ENCODE measurements around the gene TRABD. TPM values are rescaled to one million over a fixed set of nuclear protein-coding genes. Genes with fewer than 3 reads are reported as not detected.
A peak's percentile ranks its signal among the peaks of the same experiment; 100 is the strongest.

Gene TRABD
- total and polyA plus RNA-seq, 4 experiments from 2014 or later, result 51.5 to 126 (median 92.8) TPM

DNA sequence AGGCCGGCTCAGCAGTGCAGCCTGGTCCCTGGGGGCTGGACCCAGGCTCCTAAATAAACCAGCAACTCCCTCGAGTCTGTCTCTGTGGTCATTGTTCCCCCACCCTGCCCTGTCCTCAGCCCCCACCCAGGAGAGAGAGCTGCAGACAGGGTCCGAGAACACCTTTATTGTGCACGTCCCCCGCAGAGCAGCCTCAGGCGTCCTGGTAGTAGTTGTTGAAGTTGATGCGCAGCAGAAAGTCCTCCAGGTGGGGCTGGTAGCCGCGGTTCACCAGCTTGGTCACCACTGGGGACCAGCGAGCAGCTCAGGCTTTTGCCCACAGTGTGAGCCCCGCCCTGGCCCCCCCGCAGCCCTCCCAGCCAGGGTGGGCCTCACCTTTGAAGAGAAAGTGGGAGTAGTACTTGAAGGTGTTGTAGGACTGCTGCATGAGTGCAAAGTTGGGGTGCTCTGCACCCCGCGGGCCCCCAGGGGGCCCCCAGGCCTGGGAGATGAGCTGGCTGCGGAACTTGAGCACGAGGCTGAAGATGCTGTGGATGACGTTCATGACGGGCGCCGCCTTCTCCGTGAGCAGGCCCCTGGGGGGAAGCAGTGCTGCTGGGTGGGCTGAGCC, 31.9 kb downstream of the TRABD start:
- intact Hi-C loops (cut with micrococcal nuclease), result no loop called here
- no peaks in the 10 kb centered on the region for H3K4me1 ChIP-seq (ENCODE audit: insufficient read depth, low read length)
- Mint-ChIP-seq H3K9me3 (peaks cover 0 to 1% (median 0%) of the 10 kb centered on the region in 8 donors), H3K4me1 (peaks cover 5 to 19% (median 7%) of the 10 kb centered on the region in 4 donors), H3K36me3 (peaks cover 23 to 52% of the 10 kb centered on the region in 2 donors), H3K27me3 (no peaks in the 10 kb centered on the region), H3K27ac (peak overlapping the region in 1 of 7 donors; percentile 64), H3K4me3 (no peak overlapping the region)
- no peaks in the 10 kb centered on the region for H3K27me3 ChIP-seq (ENCODE audit: insufficient read depth, low read length)
- H3K9me3 ChIP-seq (ENCODE audit: control insufficient read depth in 1 of 2, low read length in 2 of 2), result no peaks in the 10 kb centered on the region
- POLR2A ChIA-PET (ENCODE audit: partially characterized antibody), result interaction anchor here (1.2 kb wide), 1 partner anchor 27 kb away, joined by 3 read pairs; no protein-coding TSS in a partner anchor
- DNase-seq, result peak in 1 of 5 donors; percentile 44
- no peak overlapping the region for H3K27ac ChIP-seq (ENCODE audit: low read depth, low read length)
- H3K4me3 ChIP-seq (ENCODE audit: low read length in 2 of 2), result no peak overlapping the region
- H3K36me3 ChIP-seq (ENCODE audit: insufficient read depth, low read length), result peaks cover 50% of the 10 kb centered on the region
- CTCF ChIA-PET (ENCODE audit: partially characterized antibody), result no interaction called here

DNA sequence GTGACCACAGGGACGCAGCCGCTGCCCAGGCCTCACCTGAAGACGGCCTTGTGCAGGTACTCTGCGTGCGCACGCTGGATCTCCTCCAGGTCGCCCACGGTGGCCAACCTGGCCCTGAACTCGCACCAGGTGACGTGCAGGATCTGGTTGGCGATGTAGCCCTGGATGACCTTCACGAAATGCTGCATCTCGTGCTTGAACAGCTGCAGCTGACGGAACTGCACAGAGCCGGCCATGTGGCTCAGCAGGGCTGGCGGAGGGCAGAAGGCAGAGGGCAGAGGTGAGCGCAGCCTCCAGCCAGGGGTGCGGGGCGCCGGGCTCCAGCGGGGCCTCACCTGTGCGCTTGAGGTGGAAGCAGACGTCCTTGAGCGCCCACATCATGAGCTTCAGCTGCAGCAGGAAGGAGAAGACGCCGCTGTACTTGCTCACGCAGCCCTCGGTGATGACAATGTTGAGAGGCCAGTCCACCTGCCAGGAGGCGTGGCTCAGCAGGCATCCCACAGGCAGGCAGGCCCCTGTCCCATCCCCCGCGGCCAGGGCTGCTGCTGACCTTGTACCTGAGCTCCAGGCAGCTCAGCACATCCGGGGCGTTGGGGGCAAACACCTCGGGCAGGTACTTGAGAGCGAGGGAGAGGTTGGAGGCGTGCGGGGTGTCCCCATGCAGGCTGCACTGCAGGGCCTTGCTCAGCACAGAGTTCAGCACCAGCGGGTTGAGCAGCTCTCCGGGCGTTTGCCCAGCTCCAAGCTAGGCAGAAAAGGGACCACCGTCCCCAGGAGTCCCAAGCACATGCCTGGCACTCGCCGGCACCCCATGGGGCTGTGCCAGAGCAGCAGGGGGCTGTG, 32.7 kb downstream of the TRABD start:
- POLR2A ChIA-PET (ENCODE audit: partially characterized antibody), result interaction anchor here (0.8 to 1.2 kb wide), 2 partner anchors 10 to 28 kb away, joined by 3 read pairs; no protein-coding TSS in a partner anchor
- CTCF ChIA-PET (ENCODE audit: partially characterized antibody), result no interaction called here
- no peak overlapping the region for H3K27ac ChIP-seq (ENCODE audit: low read depth, low read length)
- H3K27me3 ChIP-seq (ENCODE audit: insufficient read depth, low read length), result no peaks in the 10 kb centered on the region
- H3K4me1 Mint-ChIP-seq, result peaks cover 3 to 12% (median 5%) of the 10 kb centered on the region in 4 donors
- no peak overlapping the region for H3K4me3 ChIP-seq (ENCODE audit: low read length in 2 of 2)
- H3K27ac Mint-ChIP-seq, result no peak overlapping the region
- DNase-seq, result peak in 1 of 5 donors; percentile 40
- peaks cover 49% of the 10 kb centered on the region for H3K36me3 ChIP-seq (ENCODE audit: insufficient read depth, low read length)
- no peaks in the 10 kb centered on the region for H3K9me3 ChIP-seq (ENCODE audit: control insufficient read depth in 1 of 2, low read length in 2 of 2)
- peaks cover 22 to 56% of the 10 kb centered on the region in 2 donors for H3K36me3 Mint-ChIP-seq
- intact Hi-C loops (cut with micrococcal nuclease), result no loop called here
- H3K4me1 ChIP-seq (ENCODE audit: insufficient read depth, low read length), result no peaks in the 10 kb centered on the region
- H3K27me3 Mint-ChIP-seq, result no peaks in the 10 kb centered on the region
- H3K9me3 Mint-ChIP-seq, result peaks cover 0 to 3% (median 0%) of the 10 kb centered on the region in 8 donors
- no peak overlapping the region for H3K4me3 Mint-ChIP-seq

DNA sequence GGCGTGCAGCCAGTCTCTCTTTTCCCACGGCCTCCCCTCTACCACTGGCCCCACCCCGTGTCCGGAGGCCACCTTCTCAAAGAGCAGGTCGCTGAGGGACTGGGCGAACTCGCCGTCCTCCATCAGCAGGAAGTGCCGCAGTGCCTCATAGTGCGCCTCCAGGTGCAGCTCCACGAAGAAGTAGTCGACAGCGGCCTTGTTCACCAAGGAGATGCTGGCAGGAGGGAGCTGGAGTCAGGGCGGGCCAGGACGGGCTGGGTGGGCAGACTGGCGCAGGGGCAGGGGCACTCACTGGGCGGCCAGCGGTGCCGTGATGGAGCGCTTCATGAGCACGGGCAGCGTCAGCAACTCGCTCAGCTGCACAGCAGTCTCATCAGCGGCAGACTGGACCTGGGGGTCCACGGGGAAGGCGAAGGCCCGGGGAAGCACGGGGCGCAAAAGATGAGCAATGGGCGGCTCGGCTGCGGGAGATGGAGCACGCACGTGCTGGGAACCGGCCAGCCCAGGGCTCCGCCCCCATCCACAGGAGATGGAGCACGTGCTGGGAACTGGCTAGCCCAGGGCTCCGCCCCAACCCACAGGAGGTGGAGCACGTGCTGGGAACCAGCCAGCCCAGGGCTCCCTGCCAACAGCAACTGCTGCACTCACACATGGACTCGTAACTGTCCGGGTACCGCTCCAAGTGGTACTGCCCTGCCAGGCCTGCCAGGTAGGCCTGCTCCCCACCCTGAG, 33.4 kb downstream of the TRABD start:
- Histone ChIP-seq H3K4me3 (ENCODE audit: low read length in 2 of 2) (no peak overlapping the region), H3K36me3 (ENCODE audit: insufficient read depth, low read length) (peaks cover 54% of the 10 kb centered on the region), H3K4me1 (ENCODE audit: insufficient read depth, low read length) (no peaks in the 10 kb centered on the region), H3K27me3 (ENCODE audit: insufficient read depth, low read length) (no peaks in the 10 kb centered on the region), H3K27ac (ENCODE audit: low read depth, low read length) (no peak overlapping the region), H3K9me3 (ENCODE audit: control insufficient read depth in 1 of 2, low read length in 2 of 2) (no peaks in the 10 kb centered on the region)
- H3K27me3 Mint-ChIP-seq, result no peaks in the 10 kb centered on the region
- H3K36me3 Mint-ChIP-seq, result peaks cover 21 to 56% of the 10 kb centered on the region in 2 donors
- ChIA-PET CTCF (ENCODE audit: partially characterized antibody) (no interaction called here), POLR2A (ENCODE audit: partially characterized antibody) (interaction anchor here (0.8 to 1.2 kb wide), 2 partner anchors 9 to 29 kb away, joined by 3 read pairs; no protein-coding TSS in a partner anchor)
- intact Hi-C loops (cut with micrococcal nuclease), result no loop called here
- DNase-seq, result no peak
- H3K27ac Mint-ChIP-seq, result no peak overlapping the region
- peak overlapping the region in 1 of 8 donors; percentile 39 for H3K4me3 Mint-ChIP-seq
- H3K4me1 Mint-ChIP-seq, result peaks cover 3 to 9% (median 5%) of the 10 kb centered on the region in 4 donors
- peaks cover 0 to 3% (median 0%) of the 10 kb centered on the region in 8 donors for H3K9me3 Mint-ChIP-seq

DNA sequence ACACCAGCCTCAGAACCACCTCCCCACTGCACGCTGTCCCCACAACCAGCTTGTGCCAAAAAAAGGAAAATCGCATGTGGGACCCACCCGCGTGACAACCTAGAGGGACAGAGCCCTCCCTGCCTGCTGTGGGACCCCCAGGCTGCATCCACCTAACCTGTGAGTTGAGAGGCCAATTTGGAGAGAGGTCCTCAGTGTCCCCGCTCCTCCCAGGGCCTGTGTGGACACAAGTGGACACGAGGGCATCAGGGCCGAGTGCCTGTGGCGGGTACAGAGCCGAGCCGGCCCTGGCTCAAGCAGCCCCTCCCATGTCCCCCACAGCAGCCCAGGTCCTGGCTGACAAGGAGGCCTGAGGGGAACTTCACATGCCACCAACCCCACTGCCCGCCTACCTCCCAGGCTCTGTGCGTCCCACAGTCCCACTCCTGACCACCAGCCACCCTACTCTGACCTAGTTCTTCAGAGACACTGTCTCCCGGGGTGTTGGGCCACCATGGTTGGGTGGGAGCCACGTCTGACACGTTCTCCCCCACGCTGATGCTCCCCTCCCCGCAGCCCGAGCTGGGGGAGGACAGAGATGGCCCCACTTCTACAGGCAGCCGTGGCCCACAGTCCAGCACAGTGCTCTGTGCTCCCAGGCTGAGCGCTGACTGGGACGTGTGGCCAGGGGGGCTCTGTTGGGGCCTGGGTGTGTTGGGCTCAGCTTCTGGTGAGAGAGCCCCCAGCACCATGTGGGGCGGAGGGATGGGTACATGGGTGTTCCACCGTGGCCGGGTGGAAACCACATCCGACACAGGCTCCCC, 34.3 kb downstream of the TRABD start:
- ChIA-PET POLR2A (ENCODE audit: partially characterized antibody) (no interaction called here), CTCF (ENCODE audit: partially characterized antibody) (no interaction called here)
- H3K27ac Mint-ChIP-seq, result no peak overlapping the region
- H3K4me1 Mint-ChIP-seq, result peaks cover 0 to 4% (median 2%) of the 10 kb centered on the region in 4 donors
- H3K36me3 Mint-ChIP-seq, result peaks cover 16 to 55% of the 10 kb centered on the region in 2 donors
- no peaks in the 10 kb centered on the region for H3K4me1 ChIP-seq (ENCODE audit: insufficient read depth, low read length)
- H3K9me3 ChIP-seq (ENCODE audit: control insufficient read depth in 1 of 2, low read length in 2 of 2), result no peaks in the 10 kb centered on the region
- no peak overlapping the region for H3K4me3 Mint-ChIP-seq
- intact Hi-C loops (cut with micrococcal nuclease), result no loop called here
- peaks cover 0 to 3% (median 0%) of the 10 kb centered on the region in 8 donors for H3K9me3 Mint-ChIP-seq
- H3K27me3 ChIP-seq (ENCODE audit: insufficient read depth, low read length), result no peaks in the 10 kb centered on the region
- H3K27me3 Mint-ChIP-seq, result no peaks in the 10 kb centered on the region
- H3K4me3 ChIP-seq (ENCODE audit: low read length in 2 of 2), result no peak overlapping the region
- no peak overlapping the region for H3K27ac ChIP-seq (ENCODE audit: low read depth, low read length)
- H3K36me3 ChIP-seq (ENCODE audit: insufficient read depth, low read length), result peaks cover 53% of the 10 kb centered on the region
- no peak for DNase-seq

DNA sequence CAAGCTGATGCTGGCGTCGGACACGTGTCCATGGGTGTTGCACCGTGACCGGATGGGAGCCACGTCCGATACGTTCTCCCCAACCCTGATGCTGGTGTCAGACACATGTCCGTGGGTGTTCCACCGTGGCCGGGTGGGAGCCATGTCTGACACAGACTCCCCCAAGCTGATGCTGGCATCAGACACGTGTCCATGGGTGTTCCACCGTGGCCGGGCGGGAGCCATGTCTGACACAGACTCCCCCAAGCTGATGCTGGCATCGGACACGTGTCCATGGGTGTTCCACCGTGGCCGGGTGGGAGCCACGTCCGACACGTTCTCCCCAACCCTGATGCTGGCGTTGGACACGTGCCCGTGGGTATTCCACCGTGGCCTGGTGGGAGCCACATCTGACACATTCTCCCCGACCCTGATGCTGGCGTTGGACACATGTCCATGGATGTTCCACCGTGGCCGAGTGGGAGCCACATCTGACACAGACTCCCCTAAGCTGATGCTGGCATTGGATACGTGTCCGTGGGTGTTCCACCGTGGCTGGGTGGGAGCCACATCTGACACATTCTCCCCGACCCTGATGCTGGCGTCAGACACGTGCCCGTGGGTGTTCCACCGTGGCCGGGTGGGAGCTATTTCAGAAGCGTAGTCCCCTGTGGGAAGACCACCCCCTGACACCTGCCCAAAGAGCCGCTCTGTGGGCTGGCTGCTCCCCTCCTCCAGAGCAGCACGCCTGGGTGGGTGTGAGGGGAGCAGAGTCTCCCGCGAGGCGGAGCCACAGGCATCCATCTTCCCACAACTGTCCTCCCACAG, 35.1 kb downstream of the TRABD start:
- ChIA-PET POLR2A (ENCODE audit: partially characterized antibody) (no interaction called here), CTCF (ENCODE audit: partially characterized antibody) (no interaction called here)
- Mint-ChIP-seq H3K9me3 (peaks cover 0 to 3% (median 0%) of the 10 kb centered on the region in 8 donors), H3K4me3 (no peak overlapping the region), H3K4me1 (peaks cover 0 to 3% (median under 1%) of the 10 kb centered on the region in 4 donors), H3K27ac (peak overlapping the region in 1 of 7 donors; percentile 41), H3K27me3 (no peaks in the 10 kb centered on the region), H3K36me3 (peaks cover 17 to 53% of the 10 kb centered on the region in 2 donors)
- H3K9me3 ChIP-seq (ENCODE audit: control insufficient read depth in 1 of 2, low read length in 2 of 2), result no peaks in the 10 kb centered on the region
- no peaks in the 10 kb centered on the region for H3K4me1 ChIP-seq (ENCODE audit: insufficient read depth, low read length)
- H3K27ac ChIP-seq (ENCODE audit: low read depth, low read length), result no peak overlapping the region
- H3K27me3 ChIP-seq (ENCODE audit: insufficient read depth, low read length), result no peaks in the 10 kb centered on the region
- intact Hi-C loops (cut with micrococcal nuclease), result no loop called here
- H3K36me3 ChIP-seq (ENCODE audit: insufficient read depth, low read length), result peaks cover 55% of the 10 kb centered on the region
- H3K4me3 ChIP-seq (ENCODE audit: low read length in 2 of 2), result no peak overlapping the region
- DNase-seq, result no peak
